ENCODE measurements around the gene MRPS18B.

The MRPS18B gene

DNA sequence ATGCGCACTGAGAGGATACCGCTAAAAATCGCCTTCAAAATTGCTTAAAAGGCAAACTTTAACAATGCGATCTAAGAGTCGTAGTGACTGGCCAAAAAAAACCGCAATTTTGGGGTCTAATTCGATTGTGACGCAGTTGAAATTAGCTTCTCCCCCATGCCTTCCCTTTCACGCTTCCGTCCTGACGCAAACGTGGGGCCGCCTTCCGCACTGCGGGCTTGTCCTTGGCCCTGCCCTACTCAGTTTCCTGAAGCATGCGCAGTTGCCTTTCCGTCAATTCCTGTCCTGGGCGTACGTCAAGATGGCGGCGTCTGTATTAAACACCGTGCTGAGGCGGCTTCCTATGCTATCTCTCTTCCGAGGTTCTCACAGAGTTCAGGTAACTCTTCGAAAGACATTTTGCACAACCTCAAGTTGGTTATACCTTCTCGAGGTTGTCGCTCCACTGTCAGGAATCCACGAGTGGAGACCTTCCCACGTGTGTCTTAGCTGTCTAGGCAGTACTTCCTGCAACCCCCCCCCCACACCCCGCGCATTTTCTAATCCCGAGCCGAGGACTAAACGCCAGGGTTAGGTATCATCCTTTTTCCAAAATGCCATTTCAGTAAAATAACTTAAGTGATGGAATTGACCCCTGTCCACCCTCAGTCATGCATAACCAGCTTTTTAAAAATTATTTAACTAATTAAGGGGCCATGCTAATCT is at the start of gene MRPS18B:
MRPS18B (plus strand) TSS at position 276 of the 705 bp plus-strand sequence; CDS start at position 302, 26 bp downstream.
- peak; percentile 100 for DNase-seq

DNA sequence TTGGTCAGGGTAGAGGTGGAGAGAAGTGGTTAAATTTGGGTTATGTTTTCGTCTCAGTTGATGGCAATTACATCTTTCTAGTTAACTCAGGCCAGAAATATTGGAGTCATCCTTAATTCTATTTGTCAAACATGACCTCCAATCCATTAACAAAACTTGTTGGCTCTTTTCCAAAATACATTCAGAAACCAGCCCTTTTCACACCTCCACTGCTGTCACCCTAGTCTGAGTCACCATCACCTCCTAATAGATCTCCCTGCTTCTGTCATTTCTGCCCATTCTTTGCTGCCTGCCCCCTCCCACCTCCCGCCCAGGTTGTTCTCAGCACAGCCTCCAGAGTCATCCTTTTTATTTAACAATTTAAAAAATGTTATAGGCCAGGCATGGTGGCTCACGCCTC is 49.4 kb upstream of the MRPS18B start:
- no peak for DNase-seq

DNA sequence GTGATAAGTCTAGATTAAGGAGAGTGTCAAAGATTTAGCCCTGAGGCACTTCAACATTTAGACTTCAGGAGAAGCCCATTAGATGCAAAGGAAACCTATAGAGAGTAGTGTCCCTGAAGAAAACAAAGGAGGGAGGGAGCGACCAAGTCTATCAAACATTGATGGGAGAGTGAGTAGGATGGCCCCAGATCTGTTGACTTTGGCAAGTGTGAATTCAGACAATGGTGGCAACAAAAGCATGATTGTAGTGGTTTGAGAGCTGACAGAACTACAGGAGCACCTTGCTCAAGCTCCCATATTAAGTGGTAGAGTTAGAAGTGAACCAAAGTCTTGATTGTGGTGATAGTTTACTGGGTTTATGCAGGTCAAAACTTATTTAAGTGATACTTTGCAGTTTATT is 47.4 kb upstream of the MRPS18B start:
- DNase-seq: no peak

DNA sequence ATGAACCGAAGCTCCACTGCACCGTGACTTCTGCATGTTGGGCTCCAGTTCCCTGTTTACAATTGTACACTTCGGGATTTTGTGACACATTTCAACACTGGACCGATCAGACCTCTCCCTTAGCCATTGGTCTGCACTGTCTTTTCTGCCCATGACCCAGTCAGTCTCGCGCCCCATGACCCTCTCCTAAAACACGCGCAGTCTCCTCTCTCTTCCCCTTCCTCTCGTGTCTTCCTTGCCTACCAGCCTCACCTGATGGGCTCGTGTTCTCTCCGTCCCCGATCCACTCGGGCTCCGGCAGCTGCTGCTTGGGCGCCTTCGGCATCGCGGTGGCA is 46.9 kb upstream of the MRPS18B start:
- no peak for DNase-seq

DNA sequence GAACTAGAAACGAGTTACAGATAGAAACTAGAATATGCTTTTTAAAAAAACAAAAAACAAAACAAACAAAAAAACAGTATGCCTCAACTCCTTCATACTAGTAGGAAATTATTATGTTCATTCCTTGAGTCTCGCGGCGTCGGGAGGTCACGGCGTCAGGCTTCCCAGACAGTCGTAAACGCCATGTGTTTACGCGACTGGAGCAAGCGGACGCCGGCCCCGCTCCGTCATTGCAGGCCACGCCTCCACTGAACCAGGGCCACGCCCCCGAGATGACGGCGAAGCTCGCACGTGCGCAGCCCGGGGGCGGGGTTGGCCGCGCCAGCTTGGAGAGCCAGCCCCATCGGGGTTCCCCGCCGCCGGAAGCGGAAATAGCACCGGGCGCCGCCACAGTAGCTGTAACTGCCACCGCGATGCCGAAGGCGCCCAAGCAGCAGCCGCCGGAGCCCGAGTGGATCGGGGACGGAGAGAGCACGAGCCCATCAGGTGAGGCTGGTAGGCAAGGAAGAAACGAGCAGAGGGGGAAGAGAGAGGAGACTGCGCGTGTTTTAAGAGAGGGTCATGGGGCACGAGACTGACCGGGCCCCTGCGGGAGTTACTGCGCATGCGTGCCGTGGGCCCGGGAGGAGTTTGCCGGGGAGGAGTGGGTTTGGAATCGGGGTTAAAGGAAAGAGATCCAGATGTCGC is 46.4 kb upstream of the MRPS18B start, which contains the start of gene ABCF1:
ABCF1 (plus strand) TSS at position 368 of the 687 bp plus-strand sequence; CDS start at position 414, 46 bp downstream.
- DNase-seq: peak; percentile 98

DNA sequence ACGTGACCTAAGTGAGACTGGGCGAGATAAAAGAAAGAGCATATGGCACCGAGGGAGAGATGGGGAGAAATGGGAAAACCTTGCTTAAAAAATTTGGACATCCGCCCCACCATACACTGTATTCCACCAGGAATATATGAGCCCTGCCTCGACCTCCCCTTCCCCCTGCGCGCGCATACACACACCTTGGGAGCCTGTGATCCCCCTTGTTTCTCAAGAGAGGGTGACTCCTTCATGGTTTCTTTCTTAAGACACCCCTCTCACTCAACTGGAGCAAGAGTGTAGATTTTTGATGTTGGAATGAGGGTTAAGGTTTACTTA is 45.9 kb upstream of the MRPS18B start:
- DNase-seq: no peak

DNA sequence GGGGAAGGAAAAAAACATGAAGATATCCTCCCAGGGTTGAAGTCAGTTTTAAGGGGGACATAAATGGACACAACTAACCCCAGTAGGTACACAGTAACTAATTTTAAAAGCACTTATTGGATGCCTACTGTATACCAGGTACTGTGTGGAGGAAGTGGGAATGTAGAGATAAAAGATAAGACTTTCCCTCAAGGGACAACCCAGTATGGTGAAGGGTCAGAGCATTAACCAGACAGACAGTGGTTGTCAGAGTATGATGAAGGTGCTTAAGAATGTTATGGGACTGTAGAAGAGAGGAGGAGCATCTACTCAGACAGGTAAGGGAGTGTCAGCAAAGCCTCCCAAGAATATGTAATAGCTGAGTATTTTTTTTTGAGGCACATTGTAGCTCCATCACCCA is 45.5 kb upstream of the MRPS18B start:
- DNase-seq: no peak

DNA sequence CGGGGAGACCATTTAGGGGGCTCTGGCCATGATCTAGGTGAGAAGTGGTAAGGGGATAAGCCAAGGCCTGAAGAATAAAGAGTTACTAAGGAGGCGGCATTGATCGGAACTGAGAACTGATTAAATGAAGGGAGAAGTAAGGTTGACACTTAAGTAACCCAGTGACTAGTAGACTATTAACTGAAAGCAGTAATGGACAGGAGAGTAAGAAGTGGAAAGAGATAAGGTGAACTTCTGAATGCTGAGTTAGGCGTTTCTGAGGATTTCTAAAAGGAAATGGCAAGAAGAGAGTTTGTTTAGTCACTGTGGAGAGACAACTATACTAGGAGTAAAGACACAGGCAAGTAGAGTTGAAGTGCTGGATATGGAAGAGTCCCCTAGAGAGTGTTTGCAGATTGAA is 44.5 kb upstream of the MRPS18B start:
- no peak for DNase-seq

DNA sequence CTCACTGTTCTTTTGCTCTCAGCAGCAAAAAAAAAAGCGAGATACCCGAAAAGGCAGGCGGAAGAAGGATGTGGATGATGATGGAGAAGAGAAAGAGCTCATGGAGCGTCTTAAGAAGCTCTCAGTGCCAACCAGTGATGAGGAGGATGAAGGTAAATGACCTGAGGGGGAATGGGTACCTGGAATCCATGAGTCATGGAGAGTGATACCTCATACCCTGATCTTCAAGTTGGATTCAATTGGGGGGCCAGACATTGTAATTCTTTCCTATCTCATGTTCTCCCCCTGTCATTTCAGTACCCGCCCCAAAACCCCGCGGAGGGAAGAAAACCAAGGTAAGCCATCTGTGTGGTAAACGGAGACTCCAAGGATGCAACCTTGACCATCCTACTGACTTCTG is 39.6 kb upstream of the MRPS18B start:
- no peak for DNase-seq

DNA sequence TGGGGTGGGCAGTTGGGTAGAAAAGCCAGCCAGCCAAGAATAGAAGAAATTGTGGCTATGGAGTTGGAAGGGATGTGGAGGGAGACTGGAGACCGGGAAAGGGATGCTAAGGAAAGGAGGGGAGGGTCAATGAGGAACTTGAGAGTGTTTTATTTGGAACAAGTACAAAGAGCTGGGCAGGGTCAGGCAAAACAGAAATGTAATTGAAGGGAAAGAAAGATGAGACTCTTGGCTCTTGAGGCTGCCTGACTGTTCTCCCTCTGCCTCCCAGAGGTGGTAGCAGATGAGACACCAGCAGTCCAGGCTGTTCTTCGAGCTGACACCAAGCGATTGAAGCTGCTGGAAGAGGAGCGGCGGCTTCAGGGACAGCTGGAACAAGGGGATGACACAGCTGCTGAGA is 33.7 kb upstream of the MRPS18B start:
- no peak for DNase-seq

DNA sequence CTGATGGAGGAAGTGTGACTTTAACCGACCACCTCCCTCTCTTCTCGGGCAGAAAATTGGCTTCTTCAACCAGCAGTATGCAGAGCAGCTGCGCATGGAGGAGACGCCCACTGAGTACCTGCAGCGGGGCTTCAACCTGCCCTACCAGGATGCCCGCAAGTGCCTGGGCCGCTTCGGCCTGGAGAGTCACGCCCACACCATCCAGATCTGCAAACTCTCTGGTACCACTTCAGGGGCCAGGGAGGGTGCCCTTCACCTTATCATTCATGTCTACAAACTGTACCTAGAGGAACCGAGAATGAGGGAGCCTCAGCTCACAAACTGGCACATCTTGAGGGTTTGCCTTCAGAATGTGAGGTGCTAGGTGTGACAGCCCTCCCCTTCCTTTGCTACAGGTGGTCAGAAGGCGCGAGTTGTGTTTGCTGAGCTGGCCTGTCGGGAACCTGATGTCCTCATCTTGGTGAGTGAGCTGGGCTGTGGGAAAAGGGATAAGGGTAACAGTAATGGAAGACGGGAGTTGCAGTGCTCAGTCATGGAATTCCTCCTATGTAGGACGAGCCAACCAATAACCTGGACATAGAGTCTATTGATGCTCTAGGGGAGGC is 27.8 kb upstream of the MRPS18B start:
- no peak for DNase-seq

DNA sequence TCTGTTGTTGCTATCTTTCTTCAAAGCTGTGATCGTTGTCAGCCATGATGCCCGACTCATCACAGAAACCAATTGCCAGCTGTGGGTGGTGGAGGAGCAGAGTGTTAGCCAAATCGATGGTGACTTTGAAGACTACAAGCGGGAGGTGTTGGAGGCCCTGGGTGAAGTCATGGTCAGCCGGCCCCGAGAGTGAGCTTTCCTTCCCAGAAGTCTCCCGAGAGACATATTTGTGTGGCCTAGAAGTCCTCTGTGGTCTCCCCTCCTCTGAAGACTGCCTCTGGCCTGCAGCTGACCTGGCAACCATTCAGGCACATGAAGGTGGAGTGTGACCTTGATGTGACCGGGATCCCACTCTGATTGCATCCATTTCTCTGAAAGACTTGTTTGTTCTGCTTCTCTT is 27.1 kb upstream of the MRPS18B start:
- DNase-seq: no peak

DNA sequence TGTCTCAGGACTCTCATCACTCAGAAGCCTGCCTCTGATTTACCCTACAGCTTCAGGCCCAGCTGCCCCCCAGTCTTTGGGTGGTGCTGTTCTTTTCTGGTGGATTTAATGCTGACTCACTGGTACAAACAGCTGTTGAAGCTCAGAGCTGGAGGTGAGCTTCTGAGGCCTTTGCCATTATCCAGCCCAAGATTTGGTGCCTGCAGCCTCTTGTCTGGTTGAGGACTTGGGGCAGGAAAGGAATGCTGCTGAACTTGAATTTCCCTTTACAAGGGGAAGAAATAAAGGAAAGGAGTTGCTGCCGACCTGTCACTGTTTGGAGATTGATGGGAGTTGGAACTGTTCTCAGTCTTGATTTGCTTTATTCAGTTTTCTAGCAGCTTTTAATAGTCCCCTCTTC is 26.6 kb upstream of the MRPS18B start:
- DNase-seq: no peak

DNA sequence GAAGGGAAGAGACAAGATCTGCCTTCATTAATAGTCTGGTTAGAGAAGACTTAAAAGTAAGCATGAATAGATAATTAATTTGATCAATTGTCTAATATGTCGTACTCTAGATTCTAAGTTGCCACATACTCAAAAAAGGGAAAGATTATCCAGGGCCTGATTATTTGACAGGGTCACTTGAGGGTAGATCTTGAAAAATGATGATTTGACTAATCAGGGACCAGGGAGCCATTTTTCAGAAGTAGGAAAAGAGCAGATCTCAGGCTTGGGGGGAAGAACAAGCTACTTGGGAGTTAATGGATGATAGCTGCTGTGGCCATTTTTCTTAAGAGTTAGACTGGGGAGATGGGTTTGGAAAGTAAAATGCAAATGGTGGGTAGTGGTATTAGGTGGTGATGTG is 25.4 kb upstream of the MRPS18B start:
- DNase-seq: no peak

DNA sequence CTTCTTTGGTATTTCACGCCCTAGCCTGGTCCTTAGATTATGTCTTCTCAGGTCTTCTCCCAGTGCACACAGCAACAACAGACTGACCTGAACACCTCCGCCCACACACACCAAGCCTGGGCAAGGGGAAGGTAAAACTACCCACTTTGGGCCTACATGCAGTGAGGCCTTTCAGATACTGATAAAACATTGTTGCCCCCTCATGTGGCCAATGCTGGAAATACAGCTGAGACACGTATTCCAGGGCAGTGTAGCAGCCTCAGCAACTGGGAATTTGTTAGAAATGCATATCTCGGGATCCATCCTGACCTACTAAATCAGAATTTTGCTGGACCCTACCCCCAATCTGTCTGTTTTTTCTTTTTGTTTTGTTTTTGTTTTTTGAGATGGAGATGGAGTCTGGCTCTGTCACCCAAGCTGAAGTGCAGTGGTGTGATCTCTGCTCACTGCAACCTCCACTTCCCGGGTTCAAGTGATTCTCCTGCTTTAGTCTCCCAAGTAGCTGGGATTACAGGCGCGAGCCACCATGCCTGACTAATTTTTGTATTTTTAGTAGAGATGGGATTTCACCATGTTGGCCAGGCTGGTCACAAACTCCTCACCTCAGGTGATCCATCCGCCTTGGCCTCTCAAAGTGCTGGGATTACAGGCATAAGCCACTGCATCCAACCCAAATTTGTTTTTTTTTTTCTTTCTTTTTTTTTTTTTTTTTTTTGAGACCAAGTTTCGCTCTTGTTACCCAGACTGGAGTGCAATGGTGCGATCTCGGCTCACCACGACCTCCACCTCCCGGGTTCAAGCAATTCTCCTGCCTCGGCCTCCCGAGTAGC is 20.1 kb upstream of the MRPS18B start:
- DNase-seq: peak; percentile 34

DNA sequence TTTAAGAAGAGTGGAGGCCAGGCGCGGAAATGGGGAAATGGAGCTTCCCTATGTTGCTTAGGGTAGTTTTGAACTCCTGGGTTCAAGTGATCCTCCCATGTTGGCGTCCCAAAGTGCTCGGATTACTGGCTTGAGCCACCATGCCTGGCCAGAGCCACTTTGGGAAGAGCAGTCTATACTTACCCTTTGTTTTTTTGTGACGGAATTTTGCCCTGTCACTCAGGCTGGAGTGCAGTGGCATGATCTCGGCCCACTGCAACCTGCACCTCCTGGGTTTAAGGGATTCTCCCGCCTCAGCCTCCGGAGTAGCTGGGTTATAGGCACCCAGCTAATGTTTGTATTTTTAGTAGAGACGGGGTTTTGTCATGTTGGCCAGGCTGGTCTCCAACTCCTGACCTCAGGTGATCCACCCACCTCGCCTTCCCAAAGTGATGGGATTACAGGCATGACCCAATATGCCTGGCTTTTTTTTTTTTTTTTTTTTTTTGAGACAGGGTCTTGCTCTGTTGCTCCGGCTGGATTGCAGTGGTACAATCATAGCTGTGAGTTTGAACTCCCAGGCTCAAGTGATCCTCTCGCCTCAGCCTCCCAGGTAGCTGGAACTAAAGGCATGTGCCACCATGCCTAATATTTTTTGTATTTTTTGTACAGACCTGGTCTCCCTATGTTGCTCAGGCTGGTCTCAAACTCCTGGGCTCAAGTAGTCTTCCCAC is 18.6 kb upstream of the MRPS18B start:
- DNase-seq: no peak

DNA sequence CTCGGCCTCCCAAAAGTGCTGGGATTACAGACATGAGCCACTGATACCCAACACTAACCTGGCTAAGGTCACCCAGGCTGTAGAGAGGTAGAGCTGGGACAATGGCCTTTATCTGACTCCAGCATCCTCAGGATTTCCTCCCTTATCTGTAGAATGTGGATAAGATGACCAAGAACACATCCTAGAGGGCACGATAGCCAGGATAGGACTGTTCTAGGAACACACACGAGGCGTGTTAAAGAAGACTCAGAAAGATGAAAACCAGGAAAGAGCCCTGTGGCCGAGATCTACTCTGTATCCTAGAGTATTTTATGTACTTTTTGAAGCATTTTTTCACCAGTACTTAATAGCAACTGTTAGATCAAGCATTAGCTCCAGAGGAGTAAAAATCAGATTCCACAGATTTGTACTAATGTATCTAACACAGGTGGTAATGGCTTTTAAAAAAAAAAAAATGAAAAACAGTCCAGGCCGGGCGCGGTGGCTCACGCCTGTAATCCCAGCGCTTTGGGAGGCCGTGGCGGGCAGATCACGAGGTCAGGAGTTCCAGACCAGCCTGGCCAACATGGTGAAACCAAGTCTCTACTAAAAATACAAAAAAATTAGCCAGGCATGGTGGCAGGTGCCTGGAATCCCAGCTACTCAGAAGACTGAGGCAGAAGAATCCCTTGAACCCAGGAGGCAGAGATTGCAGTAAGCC is 17.9 kb upstream of the MRPS18B start:
- no peak for DNase-seq

DNA sequence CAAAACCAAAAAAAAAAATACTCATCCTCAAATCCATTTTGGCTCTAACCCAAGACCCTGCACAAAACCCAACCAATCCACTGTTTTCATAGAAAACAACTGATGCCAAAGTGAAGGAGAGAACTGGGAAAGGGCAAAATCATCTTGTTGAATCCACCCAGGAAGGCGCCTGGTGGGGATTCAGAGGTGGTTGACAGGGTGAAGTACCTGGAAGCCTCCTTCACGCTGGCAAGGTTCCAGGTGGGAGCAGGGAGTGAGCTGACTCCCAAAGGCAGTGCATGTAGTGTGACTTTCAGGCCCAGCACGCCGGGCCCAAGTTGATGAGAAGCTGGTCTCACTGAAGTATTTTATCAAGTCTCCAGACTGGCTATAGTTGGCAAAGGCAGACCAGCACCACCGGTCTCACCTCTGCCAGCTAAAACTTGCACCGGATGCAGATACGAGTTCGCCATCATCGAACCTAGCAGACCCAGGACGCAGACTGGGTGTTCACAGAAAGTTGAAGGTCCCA is 17.1 kb upstream of the MRPS18B start:
- DNase-seq: no peak

DNA sequence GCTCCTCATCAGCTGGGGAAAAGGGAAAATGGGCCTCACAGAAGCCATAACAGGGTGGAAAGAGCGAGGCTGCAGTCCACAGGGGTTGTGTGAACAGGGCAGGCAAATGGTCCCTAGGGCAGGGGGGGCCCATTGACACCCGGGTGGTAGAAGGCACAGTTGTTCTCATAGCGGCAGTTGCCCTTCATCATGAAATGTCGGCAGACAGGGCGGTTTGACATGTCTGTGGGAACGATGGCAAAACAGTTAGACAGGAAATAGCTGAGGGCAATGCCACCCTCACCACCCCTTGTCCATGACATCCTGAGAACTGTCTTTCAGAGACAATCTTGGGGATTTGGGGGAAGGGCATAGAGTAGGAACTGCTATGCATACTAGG is 16.2 kb upstream of the MRPS18B start:
- no peak for DNase-seq

DNA sequence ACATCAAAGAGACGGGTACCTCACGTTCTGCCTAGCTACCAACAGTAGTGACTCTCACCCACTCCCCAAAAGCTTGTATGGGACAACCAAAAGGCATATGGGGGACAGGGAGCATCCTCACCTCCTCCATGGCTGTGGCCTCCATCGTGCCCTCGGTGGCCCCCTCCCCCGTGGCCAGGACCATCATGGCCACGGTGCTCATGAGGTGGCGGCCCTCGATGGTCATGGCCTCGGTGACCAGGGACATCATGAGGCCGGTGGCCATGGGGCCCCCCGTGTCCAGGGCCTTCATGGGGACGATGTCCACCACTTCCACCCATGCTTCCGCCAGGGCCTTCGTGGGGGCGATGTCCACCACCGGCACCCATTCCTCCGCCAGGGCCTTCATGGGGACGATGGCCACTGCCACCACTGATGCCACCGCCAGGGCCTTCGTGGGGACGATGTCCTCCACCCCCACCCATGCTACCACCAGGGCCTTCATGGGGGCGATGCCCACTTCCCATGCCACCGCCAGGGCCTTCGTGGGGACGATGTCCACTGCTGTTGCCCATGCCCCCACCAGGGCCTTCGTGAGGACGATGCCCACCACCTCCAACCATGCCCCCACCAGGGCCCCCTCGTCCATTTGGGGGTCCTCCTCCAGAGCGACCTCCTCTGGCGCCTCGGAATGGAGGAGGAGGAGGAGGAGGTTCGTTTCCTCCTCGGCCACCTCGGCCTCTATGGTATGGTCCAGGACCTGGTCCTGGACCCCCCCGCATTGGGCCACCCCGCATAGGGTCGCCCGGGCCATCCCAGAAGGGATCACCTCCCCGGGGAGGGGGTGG is 15.6 kb upstream of the MRPS18B start:
- DNase-seq: no peak

DNA sequence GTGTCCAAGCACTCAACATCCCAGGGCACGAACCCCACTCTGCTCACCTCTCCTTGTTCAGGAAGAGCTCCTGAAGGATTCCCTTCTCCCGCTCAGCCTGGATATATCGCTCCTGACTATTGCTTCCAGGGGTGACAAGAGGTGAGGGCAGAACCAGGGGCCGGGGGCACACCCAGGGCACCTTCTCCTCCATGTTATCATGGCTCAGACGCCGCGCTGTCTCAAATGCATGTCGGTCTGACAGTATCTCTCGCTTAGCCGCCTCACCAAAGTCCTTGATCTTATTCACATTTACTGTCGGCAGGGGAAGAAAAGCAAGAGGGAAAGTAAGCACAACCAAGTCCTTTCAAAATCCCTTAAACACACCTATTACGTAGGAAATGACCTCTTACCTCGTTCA is 13.7 kb upstream of the MRPS18B start:
- no peak for DNase-seq
